HepG2 (cell line): ENCODE results near the gene AP1G1.

ENCODE experiments used
- ERF ChIP-seq: IDR thresholded peaks from 2 replicates; pipeline ENCODE4 v1.6.1; 2018; ENCODE audit warnings: missing biosample characterization, missing genetic modification reagents
- GLI4 ChIP-seq: sonication (generic); formaldehyde crosslinking; IDR thresholded peaks from 2 replicates; pipeline ENCODE4 v1.5.1; 2020; ENCODE audit warnings: missing genetic modification reagents, mild to moderate bottlenecking, moderate library complexity, borderline replicate concordance
- HCFC1 ChIP-seq: fragments of 150-350 bp; IDR thresholded peaks from 2 replicates; pipeline ENCODE4 v1.6.1; 2014; ENCODE audit warnings: low read depth, low read length
- SP4 ChIP-seq: sonication (generic); formaldehyde crosslinking; IDR thresholded peaks from 2 replicates; pipeline ENCODE4 v1.8.1; 2023; ENCODE audit warnings: mild to moderate bottlenecking, missing genetic modification reagents
- TP53 ChIP-seq: sonication (generic); formaldehyde crosslinking; conservative IDR thresholded peaks from 2 replicates; pipeline ENCODE4 v1.4.0; 2020; ENCODE audit warnings: missing genetic modification reagents
- ZBTB21 ChIP-seq: sonication (generic); formaldehyde crosslinking; IDR thresholded peaks from 2 replicates; pipeline ENCODE4 v1.4.0; 2020; ENCODE audit warnings: missing genetic modification reagents
- ZNF644 ChIP-seq: IDR thresholded peaks from 2 replicates; pipeline ENCODE4 v1.6.1; 2016; ENCODE audit warnings: low read depth
- TF ChIP-seq, protein P1 (sequence below): sonication (generic); formaldehyde crosslinking; IDR thresholded peaks from 2 replicates; pipeline ENCODE4 v1.5.0; 2020; ENCODE audit warnings: mild to moderate bottlenecking, missing genetic modification reagents, moderate library complexity
- TF ChIP-seq, protein P2 (sequence below): sonication (generic); formaldehyde crosslinking; IDR thresholded peaks from 2 replicates; pipeline ENCODE4 v1.4.0; 2020; ENCODE audit warnings: missing genetic modification reagents, borderline replicate concordance
- TF ChIP-seq, protein P3 (sequence below): sonication (generic); formaldehyde crosslinking; IDR thresholded peaks from 2 replicates; pipeline ENCODE4 v1.4.0; 2020; ENCODE audit warnings: mild to moderate bottlenecking, missing genetic modification reagents

DNA sequence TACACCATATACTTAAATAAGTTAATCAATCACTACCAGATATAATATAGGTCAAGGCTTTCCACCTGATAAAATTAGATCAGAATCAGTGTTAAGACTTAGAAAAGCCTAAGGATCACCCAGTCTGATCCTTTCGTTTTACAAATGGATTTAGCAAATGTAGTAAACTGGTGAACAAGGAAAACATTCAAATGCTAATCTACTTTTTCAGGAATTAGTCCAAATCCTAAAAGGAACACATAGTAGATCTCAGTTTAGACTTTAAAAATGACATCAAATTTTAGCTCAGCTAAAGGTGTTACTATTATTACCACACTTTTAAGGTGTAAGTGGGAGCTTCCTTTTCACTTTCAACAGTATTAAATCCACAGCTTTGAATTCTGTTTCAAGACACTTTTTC lies 96.1 kb downstream of the AP1G1 start:
- TF ChIP-seq, protein P1, sequence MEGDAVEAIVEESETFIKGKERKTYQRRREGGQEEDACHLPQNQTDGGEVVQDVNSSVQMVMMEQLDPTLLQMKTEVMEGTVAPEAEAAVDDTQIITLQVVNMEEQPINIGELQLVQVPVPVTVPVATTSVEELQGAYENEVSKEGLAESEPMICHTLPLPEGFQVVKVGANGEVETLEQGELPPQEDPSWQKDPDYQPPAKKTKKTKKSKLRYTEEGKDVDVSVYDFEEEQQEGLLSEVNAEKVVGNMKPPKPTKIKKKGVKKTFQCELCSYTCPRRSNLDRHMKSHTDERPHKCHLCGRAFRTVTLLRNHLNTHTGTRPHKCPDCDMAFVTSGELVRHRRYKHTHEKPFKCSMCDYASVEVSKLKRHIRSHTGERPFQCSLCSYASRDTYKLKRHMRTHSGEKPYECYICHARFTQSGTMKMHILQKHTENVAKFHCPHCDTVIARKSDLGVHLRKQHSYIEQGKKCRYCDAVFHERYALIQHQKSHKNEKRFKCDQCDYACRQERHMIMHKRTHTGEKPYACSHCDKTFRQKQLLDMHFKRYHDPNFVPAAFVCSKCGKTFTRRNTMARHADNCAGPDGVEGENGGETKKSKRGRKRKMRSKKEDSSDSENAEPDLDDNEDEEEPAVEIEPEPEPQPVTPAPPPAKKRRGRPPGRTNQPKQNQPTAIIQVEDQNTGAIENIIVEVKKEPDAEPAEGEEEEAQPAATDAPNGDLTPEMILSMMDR (CRISPR knock-in tag) = no peak
- TF ChIP-seq, protein P2, sequence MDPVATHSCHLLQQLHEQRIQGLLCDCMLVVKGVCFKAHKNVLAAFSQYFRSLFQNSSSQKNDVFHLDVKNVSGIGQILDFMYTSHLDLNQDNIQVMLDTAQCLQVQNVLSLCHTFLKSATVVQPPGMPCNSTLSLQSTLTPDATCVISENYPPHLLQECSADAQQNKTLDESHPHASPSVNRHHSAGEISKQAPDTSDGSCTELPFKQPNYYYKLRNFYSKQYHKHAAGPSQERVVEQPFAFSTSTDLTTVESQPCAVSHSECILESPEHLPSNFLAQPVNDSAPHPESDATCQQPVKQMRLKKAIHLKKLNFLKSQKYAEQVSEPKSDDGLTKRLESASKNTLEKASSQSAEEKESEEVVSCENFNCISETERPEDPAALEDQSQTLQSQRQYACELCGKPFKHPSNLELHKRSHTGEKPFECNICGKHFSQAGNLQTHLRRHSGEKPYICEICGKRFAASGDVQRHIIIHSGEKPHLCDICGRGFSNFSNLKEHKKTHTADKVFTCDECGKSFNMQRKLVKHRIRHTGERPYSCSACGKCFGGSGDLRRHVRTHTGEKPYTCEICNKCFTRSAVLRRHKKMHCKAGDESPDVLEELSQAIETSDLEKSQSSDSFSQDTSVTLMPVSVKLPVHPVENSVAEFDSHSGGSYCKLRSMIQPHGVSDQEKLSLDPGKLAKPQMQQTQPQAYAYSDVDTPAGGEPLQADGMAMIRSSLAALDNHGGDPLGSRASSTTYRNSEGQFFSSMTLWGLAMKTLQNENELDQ = no peak
- TF ChIP-seq, protein P3, sequence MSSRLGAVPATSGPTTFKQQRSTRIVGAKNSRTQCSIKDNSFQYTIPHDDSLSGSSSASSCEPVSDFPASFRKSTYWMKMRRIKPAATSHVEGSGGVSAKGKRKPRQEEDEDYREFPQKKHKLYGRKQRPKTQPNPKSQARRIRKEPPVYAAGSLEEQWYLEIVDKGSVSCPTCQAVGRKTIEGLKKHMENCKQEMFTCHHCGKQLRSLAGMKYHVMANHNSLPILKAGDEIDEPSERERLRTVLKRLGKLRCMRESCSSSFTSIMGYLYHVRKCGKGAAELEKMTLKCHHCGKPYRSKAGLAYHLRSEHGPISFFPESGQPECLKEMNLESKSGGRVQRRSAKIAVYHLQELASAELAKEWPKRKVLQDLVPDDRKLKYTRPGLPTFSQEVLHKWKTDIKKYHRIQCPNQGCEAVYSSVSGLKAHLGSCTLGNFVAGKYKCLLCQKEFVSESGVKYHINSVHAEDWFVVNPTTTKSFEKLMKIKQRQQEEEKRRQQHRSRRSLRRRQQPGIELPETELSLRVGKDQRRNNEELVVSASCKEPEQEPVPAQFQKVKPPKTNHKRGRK (CRISPR knock-in tag) = no peak
- TF ChIP-seq ERF (CRISPR knock-in tag) = no peak
- TF ChIP-seq TP53 = no peak
- TF ChIP-seq HCFC1 = no peak
- no peak for TF ChIP-seq GLI4 (CRISPR knock-in tag)
- TF ChIP-seq ZBTB21 = no peak
- TF ChIP-seq ZNF644 = no peak
- no peak for TF ChIP-seq SP4 (CRISPR knock-in tag)
